Liver (tissue), 9 donors: ENCODE results near the gene TMEM170A. TPM values are rescaled to one million over a fixed set of nuclear protein-coding genes. Genes with fewer than 3 reads are reported as not detected.

ENCODE experiments used
- DNase-seq: peaks from one replicate; pipeline ENCODE4 v3.0.0-alpha.2; 2017; ENCODE audit warnings: low spot score
- H3K27ac ChIP-seq, 2 donors: one replicate each; pipeline ENCODE4 v1.7.0; 2013; ENCODE audit warnings: inconsistent platforms in 2 of 2, low read length in 2 of 2, control low read depth in 1 of 2, low read depth in 1 of 2, mild to moderate bottlenecking in 1 of 2
- H3K27me3 ChIP-seq, 4 donors: one replicate each; pipeline versions ENCODE4 v1.6.1 to v1.7.0; 2013; ENCODE audit warnings: low read length in 3 of 4, inconsistent platforms in 1 of 4, mild to moderate bottlenecking in 1 of 4, moderate library complexity in 1 of 4; ENCODE audit not compliant: control insufficient read depth in 4 of 4, insufficient read depth in 4 of 4
- H3K36me3 ChIP-seq, 4 donors: one replicate each; pipeline versions ENCODE4 v1.6.1 to v1.7.0; 2013; ENCODE audit warnings: low read length in 3 of 4, mild to moderate bottlenecking in 3 of 4, low read depth in 1 of 4, moderate library complexity in 1 of 4; ENCODE audit not compliant: control insufficient read depth in 4 of 4, insufficient read depth in 3 of 4
- H3K4me1 ChIP-seq, 4 donors: one replicate each; pipeline versions ENCODE4 v1.6.1 to v1.7.0; 2013; ENCODE audit warnings: low read length in 3 of 4, mild to moderate bottlenecking in 3 of 4, moderate library complexity in 1 of 4; ENCODE audit not compliant: control insufficient read depth in 4 of 4, insufficient read depth in 4 of 4
- H3K4me3 ChIP-seq, 3 donors: one replicate each; pipeline versions ENCODE4 v1.6.1 to v1.7.0; 2013; ENCODE audit warnings: low read length in 3 of 3, control low read depth in 1 of 3, low read depth in 1 of 3, mild to moderate bottlenecking in 1 of 3
- H3K9ac ChIP-seq, 2 donors: one replicate each; pipeline ENCODE4 v1.7.0; 2013; ENCODE audit warnings: low read length in 2 of 2, mild to moderate bottlenecking in 2 of 2, moderate library complexity in 2 of 2, control low read depth in 1 of 2, low read depth in 1 of 2
- H3K9me3 ChIP-seq, 4 donors: one replicate each; pipeline versions ENCODE4 v1.6.1 to v1.7.0; 2013; ENCODE audit warnings: low read length in 3 of 4; ENCODE audit not compliant: control insufficient read depth in 4 of 4
- EGR1 ChIP-seq, 2 donors: IDR thresholded peaks; 2 replicates each; pipeline ENCODE4 v1.6.1; 2016 to 2018; ENCODE audit warnings: antibody characterized with exemption in 2 of 2, low read depth in 2 of 2
- GABPA ChIP-seq, 2 donors: IDR thresholded peaks in 1 of 2; conservative IDR thresholded peaks in 1 of 2; 2 replicates each; pipeline ENCODE4 v1.6.1; 2016; ENCODE audit warnings: antibody characterized with exemption in 2 of 2, mild to moderate bottlenecking in 1 of 2, moderate library complexity in 1 of 2
- HNF4G ChIP-seq: IDR thresholded peaks from 2 replicates; pipeline ENCODE4 v1.6.1; 2016; ENCODE audit warnings: antibody characterized with exemption
- JUND ChIP-seq, 2 donors: IDR thresholded peaks; 2 replicates each; pipeline ENCODE4 v1.6.1; 2016; ENCODE audit warnings: antibody characterized with exemption in 2 of 2
- RAD21 ChIP-seq, 2 donors: IDR thresholded peaks; 2 replicates each; pipeline ENCODE4 v1.6.1; 2016; ENCODE audit warnings: antibody characterized with exemption in 2 of 2, mild to moderate bottlenecking in 2 of 2
- RXRA ChIP-seq, 2 donors: IDR thresholded peaks; 2 replicates each; pipeline ENCODE4 v1.6.1; 2017 to 2018; ENCODE audit warnings: antibody characterized with exemption in 2 of 2, mild to moderate bottlenecking in 1 of 2
- TAF1 ChIP-seq: conservative IDR thresholded peaks from 2 replicates; pipeline ENCODE4 v1.6.1; 2016; ENCODE audit warnings: antibody characterized with exemption, mild to moderate bottlenecking
- YY1 ChIP-seq: IDR thresholded peaks from 2 replicates; pipeline ENCODE4 v1.6.1; 2016; ENCODE audit warnings: antibody characterized with exemption, mild to moderate bottlenecking
- WGBS: extraction: QIAGEN DNeasy Blood & Tissue Kit; methylation state at CpG from one replicate; pipeline ENCODE4 v1.1.7; 2013; 5-methylcytosine and 5-hydroxymethylcytosine counted together
- polyA plus RNA-seq, 2 donors: library from polyadenylated mRNA; stranded (reverse) in 1 of 2; unstranded in 1 of 2; fragments of 200-250 nt in 1 of 2; fragments of >200 nt in 1 of 2; fragmentation: Nextera tagmentation in 1 of 2; extraction: Ambion mirVana in 1 of 2; gene quantifications; one replicate each; pipeline versions ENCODE4 v1.2.1 to v1.2.3, GENCODE V29; 2013 to 2015
- total RNA-seq, 2 donors: library from RNA; depleted of rRNA; stranded (reverse); fragments of >200 nt; gene quantifications; one replicate each; pipeline ENCODE4 v1.2.3, GENCODE V29; 2014
- TF ChIP-seq, protein P1 (sequence below): IDR thresholded peaks from 2 replicates; pipeline ENCODE4 v1.6.1; 2016; ENCODE audit warnings: antibody characterized with exemption, mild to moderate bottlenecking
- TF ChIP-seq, protein P2 (sequence below): IDR thresholded peaks from 2 replicates; pipeline ENCODE4 v1.6.1; 2016; ENCODE audit warnings: antibody characterized with exemption
- TF ChIP-seq, protein P3 (sequence below): IDR thresholded peaks from 2 replicates; pipeline ENCODE4 v1.6.1; 2016; ENCODE audit warnings: antibody characterized with exemption
- donor health status: healthy.
- donor health status: healthy.
- donor health status: healthy.
- donor health status: healthy.
- donor health status: healthy.

TMEM170A gene
- total and polyA plus RNA-seq, 4 donors = 5.8 to 25.4 (median 16.3) TPM

DNA sequence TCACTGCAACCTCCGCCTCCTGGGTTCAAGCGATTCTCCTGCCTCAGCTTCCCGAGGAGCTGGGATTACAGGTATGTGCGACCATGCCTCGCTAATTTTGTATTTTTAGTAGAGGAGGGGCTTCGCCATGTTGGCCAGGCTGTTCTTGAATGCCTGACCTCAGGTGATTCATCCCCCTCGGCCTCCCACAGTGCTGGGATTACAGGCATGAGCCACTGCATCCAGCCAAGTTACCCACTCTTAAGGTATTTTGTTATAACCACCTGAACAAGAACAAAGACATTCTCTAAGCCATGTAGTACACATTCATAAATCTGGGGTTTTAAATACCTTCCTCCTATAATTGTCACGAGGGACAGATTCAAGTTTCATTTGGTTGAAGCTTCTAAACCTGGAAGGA, 12.3 kb upstream of the TMEM170A start:
- no peaks in the 10 kb centered on the region for H3K4me1 ChIP-seq
- H3K27ac ChIP-seq = no peak overlapping the region
- 87% methylated on average over 8 of the region's 8 CpGs for WGBS
- H3K36me3 ChIP-seq = no peaks in the 10 kb centered on the region
- H3K4me3 ChIP-seq = no peak overlapping the region
- TF ChIP-seq TAF1 = no peak
- no peak for TF ChIP-seq EGR1 (IDR thresholded peaks at IDR 0.05; ENCODE audit: low read depth in 2 of 2)
- no peak for TF ChIP-seq RAD21 (IDR thresholded peaks at IDR 0.05)
- TF ChIP-seq, protein P1, sequence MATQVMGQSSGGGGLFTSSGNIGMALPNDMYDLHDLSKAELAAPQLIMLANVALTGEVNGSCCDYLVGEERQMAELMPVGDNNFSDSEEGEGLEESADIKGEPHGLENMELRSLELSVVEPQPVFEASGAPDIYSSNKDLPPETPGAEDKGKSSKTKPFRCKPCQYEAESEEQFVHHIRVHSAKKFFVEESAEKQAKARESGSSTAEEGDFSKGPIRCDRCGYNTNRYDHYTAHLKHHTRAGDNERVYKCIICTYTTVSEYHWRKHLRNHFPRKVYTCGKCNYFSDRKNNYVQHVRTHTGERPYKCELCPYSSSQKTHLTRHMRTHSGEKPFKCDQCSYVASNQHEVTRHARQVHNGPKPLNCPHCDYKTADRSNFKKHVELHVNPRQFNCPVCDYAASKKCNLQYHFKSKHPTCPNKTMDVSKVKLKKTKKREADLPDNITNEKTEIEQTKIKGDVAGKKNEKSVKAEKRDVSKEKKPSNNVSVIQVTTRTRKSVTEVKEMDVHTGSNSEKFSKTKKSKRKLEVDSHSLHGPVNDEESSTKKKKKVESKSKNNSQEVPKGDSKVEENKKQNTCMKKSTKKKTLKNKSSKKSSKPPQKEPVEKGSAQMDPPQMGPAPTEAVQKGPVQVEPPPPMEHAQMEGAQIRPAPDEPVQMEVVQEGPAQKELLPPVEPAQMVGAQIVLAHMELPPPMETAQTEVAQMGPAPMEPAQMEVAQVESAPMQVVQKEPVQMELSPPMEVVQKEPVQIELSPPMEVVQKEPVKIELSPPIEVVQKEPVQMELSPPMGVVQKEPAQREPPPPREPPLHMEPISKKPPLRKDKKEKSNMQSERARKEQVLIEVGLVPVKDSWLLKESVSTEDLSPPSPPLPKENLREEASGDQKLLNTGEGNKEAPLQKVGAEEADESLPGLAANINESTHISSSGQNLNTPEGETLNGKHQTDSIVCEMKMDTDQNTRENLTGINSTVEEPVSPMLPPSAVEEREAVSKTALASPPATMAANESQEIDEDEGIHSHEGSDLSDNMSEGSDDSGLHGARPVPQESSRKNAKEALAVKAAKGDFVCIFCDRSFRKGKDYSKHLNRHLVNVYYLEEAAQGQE = no peak
- no peak for TF ChIP-seq GABPA (IDR thresholded peaks at IDR 0.05 in 1 of 2, conservative IDR thresholded peaks at IDR 0.05 in 1 of 2)
- TF ChIP-seq HNF4G = no peak
- H3K27me3 ChIP-seq = no peaks in the 10 kb centered on the region
- no peak for DNase-seq
- H3K9me3 ChIP-seq = no peaks in the 10 kb centered on the region
- no peak overlapping the region for H3K9ac ChIP-seq

GRCh38 chr16:75475420-75475847, 10.9 kb upstream of the TMEM170A start:
- WGBS = 91% methylated on average over 2 of the region's 2 CpGs

More at GRCh38 chr16:75475420-75475847, 10.9 kb upstream of the TMEM170A start:
- H3K9me3 ChIP-seq = no peaks in the 10 kb centered on the region
- no peaks in the 10 kb centered on the region for H3K4me1 ChIP-seq
- H3K36me3 ChIP-seq = no peaks in the 10 kb centered on the region
- no peak for DNase-seq
- no peak overlapping the region for H3K27ac ChIP-seq
- H3K9ac ChIP-seq = no peak overlapping the region
- H3K4me3 ChIP-seq = no peak overlapping the region
- no peaks in the 10 kb centered on the region for H3K27me3 ChIP-seq
- TF ChIP-seq GABPA (IDR thresholded peaks at IDR 0.05 in 1 of 2, conservative IDR thresholded peaks at IDR 0.05 in 1 of 2) = no peak
- no peak for TF ChIP-seq RAD21 (IDR thresholded peaks at IDR 0.05)
- TF ChIP-seq, protein P2, sequence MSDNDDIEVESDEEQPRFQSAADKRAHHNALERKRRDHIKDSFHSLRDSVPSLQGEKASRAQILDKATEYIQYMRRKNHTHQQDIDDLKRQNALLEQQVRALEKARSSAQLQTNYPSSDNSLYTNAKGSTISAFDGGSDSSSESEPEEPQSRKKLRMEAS = no peak
- no peak for TF ChIP-seq TAF1
- no peak for TF ChIP-seq YY1
- no peak for TF ChIP-seq EGR1 (IDR thresholded peaks at IDR 0.05; ENCODE audit: low read depth in 2 of 2)
- no peak for TF ChIP-seq JUND (IDR thresholded peaks at IDR 0.05)
- no peak for TF ChIP-seq RXRA (IDR thresholded peaks at IDR 0.05)
- TF ChIP-seq, protein P3, sequence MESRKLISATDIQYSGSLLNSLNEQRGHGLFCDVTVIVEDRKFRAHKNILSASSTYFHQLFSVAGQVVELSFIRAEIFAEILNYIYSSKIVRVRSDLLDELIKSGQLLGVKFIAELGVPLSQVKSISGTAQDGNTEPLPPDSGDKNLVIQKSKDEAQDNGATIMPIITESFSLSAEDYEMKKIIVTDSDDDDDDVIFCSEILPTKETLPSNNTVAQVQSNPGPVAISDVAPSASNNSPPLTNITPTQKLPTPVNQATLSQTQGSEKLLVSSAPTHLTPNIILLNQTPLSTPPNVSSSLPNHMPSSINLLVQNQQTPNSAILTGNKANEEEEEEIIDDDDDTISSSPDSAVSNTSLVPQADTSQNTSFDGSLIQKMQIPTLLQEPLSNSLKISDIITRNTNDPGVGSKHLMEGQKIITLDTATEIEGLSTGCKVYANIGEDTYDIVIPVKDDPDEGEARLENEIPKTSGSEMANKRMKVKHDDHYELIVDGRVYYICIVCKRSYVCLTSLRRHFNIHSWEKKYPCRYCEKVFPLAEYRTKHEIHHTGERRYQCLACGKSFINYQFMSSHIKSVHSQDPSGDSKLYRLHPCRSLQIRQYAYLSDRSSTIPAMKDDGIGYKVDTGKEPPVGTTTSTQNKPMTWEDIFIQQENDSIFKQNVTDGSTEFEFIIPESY = no peak
